ENCODE data around the gene SH3GLB2.

DNA sequence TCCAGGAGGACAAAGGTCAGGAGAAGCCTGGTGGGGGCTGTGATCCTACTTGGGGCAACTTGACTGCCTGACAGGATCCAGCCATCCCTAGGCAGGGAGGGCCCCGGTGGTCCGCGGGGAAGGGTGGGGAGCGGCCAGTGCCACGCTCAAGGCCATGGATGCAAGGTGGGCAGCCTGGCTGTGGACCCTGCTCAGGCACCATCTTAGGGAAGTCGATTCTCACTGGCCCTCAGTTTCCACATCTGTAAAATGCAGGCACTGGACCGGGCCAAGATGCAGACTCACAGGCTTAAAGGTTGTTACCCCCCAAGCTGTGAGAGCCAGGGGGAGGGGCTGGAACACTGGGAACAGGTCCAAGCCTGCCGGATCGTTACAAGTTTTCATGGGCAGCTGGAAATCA lies 44.0 kb upstream of the SH3GLB2 start:
- no peak for TF ChIP-seq CTCF (conservative IDR thresholded peaks at IDR 0.05; ENCODE audit: low read depth, low read length)
- TF ChIP-seq EZH2 (IDR thresholded peaks at IDR 0.05; ENCODE audit: borderline replicate concordance, low read depth, low read length, poor library complexity, severe bottlenecking) = no peak
